ENCODE data around the gene ANXA5.
A peak's percentile ranks its signal among the peaks of the same experiment; 100 is the strongest.
"Not testable (repeated sequence)": the region's sequence is repeated elsewhere in the genome, so short reads cannot be mapped to it uniquely, and the experiment has no call there.

The ANXA5 gene

GRCh38 chr4:121676345-121677075 is 20.3 kb downstream of the ANXA5 start:
- no peak for DNase-seq

- no peak for DNase-seq
These were observed 21.1 kb downstream of the ANXA5 start for GRCh38 chr4:121675715-121676114.

DNA sequence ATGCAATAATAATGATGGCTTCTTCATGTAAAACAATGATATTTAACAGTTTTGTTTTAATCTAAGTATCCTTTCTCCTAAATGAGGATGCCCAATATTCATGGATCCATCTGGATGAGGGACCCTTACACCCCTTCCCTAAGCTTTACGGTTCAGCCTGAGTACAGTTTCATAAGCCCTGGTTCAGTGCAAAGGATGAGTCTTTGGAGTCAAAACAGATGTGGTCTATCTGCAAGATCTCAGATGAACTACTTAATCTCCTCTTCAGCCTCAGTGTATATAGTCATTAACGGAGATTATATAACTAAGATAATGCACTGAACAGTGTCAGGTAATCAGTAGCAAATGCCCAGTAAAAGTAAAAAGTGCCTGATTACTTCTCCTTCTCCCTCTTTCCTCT is 22.1 kb downstream of the ANXA5 start:
- no peak for DNase-seq

DNA sequence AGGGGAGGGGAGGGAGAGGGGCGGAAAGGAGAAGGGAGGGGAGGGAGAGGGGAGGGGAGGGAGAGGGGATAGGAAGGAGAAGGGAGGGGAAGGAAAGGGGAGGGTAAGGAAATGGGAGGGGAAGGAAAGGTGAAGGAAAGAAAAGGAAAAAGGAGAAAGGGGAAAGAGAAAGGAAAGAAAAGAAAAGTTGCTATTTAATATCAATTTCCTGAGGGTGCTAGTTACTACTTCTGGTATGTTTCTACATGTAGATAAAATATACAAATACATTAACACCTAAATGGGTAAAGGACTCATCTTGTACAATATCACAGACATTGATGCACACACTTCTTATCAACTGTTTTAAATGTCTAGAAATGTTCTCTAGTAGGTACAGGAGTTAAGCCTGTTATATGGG is 22.6 kb downstream of the ANXA5 start:
- no peak for DNase-seq

DNA sequence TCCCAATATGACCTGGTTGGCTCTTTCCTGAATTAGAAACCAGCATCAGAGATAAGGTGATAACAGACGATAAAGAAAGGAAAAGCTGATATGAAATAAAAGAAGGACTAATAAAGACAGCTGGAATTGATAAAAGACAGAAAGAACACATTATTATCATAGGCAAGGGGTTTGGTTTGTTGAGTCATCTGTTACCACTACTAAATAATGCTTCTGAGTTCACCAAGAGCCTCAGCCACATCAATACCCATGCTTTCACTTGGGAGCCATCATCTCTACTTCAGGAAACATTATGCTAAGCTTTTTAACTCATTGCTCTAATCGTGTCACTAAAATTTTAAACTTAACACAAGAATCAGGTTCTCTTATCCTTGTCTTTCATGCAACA is 27.6 kb downstream of the ANXA5 start:
- no peak for DNase-seq

DNA sequence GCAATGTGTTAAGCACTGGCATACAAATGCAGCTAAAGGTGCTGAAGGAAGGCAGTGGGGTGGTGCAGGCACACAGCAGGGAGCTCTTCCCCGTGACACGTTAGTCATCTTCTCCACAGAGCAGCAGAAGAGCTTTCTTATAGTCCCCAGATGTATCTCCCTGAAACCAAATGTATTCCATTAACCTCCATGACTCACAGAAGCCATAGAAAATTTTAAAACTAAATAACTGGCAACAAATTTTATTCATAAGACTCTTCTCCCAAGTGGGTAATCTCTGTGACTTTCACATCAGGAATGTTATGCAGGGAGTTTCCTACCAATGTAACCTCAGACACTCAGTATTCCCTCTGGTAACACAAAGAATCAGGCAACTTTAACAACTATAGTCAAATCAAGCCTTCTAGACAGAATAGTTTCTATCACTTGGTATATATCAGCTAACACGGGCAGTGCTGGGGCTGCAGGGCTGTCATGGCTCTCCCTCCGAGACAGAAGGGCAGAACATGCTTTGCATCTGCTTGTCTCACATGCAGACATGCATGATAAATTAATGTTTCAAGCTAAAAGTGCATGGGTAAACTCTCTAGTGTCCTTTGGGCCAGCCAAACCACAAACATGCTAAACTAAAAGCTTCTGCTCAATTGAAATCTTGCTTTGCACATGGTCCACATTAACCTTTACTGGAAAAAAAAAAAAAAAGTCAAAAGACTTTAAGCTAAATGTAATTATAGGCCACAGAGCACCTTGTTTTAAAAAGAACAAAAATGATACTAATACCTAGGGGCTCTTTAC is 28.2 kb downstream of the ANXA5 start:
- DNase-seq: no peak

GRCh38 chr4:121666091-121666679 is 30.6 kb downstream of the ANXA5 start:
- no peak for DNase-seq

GRCh38 chr4:121665371-121665770 is 31.4 kb downstream of the ANXA5 start:
- no peak for DNase-seq

DNA sequence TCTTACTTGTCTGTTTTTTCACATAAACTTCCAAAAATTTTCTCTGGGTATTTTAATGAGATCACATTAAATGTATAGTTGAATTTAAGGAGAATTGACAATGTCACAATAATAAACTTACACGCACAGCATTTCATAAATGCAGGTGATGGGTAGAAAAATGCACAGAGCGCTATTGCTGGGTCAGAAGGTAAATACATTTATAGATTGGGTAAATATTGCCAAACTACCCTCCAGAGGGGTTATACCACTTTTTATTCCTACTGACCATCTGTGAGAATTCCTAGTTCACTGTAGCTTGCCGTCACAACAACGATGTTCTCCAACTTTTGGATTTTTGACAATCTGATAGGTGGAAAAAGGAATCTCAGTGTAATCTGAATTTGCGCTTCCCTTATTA is 34.6 kb downstream of the ANXA5 start:
- DNase-seq: no peak

GRCh38 chr4:121660175-121660933 is 36.4 kb downstream of the ANXA5 start:
- DNase-seq: not testable (repeated sequence)

DNA sequence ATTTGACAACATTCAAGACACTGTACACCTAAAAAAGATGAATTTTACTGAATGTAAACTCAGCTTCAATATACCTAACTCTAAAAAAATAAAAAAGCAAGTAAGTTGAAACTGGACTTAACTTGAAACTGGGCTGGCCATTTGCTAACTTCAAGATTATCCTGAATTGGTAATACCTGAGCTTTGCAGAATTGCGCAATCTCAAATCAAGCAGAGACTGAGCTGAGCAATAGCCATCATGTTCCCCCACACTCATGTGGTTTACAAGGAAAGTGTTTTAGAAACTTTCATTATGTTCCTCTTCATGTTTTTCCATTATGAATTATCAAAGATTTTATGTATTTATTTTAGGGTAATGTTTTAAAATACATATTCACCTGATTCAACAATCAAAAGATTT is 38.7 kb downstream of the ANXA5 start:
- no peak for DNase-seq

- peak in 1 of 5 donors; percentile 26 for DNase-seq
These were observed 40.5 kb downstream of the ANXA5 start for GRCh38 chr4:121656269-121656641.

- DNase-seq: no peak
These were observed 41.2 kb downstream of the ANXA5 start for GRCh38 chr4:121655320-121656268.

DNA sequence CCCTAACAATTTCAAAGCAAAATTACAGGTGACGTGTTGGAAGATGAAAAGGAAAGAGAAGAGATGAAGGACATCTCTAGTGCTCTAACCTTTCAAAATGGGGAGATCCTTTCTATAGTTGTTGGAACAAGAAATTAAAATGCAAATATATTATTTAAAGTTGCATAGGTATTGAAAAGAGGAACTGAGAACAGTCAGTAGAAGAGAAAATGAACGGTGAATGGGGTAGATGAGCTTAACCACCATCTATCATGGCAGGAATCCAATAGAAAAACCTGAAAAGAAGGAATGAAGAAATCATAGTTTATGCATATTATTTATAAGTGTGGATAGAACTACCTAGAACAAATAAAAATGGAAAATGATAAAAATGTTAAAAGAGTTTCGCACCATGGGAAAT is 42.0 kb downstream of the ANXA5 start:
- DNase-seq: no peak

GRCh38 chr4:121653986-121654385 is 42.8 kb downstream of the ANXA5 start:
- DNase-seq: no peak

- no peak for DNase-seq
These were observed 43.6 kb downstream of the ANXA5 start for GRCh38 chr4:121653214-121653613.

DNA sequence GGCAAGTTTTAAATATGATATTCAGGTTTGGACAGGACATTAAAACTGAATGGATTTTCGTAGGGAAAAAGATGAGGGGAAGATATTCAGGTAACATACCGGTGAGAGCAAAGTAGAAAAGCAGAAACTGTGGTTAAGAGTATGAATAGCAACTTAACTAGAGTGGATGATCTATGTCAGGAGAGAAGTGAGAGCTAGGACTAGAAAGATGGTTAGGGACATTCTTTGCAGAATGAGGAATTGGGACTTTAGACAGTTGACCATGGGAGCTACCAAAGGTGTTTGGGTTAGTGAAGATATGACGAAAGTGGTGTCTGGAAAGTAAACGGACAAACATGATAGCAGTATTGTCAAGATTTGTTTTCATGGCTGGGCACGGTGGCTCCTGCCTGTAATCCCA is 45.2 kb downstream of the ANXA5 start:
- DNase-seq: no peak

DNA sequence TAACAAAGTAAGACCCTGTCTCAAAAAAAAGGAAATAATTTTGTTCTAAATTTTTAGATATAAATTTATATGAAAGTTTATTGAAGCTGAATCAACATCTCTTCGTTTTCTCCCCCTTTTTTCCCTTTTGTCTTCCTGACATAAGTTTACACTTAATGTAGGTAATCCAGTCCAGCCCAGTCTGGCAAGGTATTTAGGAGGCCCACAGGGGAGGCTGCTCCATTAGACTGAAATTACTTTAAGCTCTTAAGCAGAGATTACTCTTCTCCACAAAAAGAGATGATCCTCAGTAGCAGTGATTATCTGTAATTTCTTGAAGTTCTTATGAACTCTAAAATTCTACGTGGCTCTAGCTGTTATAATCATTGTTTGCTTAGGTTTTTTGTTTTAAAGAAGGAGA is 46.0 kb downstream of the ANXA5 start:
- no peak for DNase-seq

DNA sequence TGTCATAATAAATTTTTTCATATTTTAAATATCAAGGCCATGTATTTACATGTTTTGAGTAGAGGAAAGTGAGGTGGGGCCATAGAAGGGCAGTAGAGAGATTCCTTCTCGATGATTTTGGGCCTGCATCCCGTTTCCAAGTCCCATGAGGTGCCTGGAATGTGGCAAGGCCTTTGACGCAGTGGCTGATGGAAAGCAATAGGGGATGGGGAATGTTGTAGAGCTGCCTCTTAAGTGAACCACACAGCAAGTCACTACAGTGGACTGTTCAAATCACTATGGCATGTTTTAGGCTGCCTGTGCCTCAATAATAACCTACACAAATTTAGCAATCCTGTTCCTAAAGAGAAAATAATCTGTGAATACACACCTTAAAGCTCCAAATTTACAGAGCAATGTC is 48.3 kb downstream of the ANXA5 start:
- DNase-seq: no peak

- no peak for DNase-seq
These were observed 53.7 kb downstream of the ANXA5 start for GRCh38 chr4:121642876-121643585.

GRCh38 chr4:121642292-121642691 is 54.5 kb downstream of the ANXA5 start:
- no peak for DNase-seq
